Urinary bladder (tissue), 4 donors: ENCODE results near the gene FOXE1. TPM values are rescaled to one million over a fixed set of nuclear protein-coding genes. Genes with fewer than 3 reads are reported as not detected.

Experiments
- DNase-seq: peaks from one replicate; pipeline ENCODE4 v3.0.0-alpha.2; 2015; ENCODE audit errors: extremely low spot score
- H3K27ac ChIP-seq: one replicate; pipeline ENCODE4 v1.5.1; 2013; ENCODE audit warnings: low read depth, mild to moderate bottlenecking, moderate library complexity
- H3K36me3 ChIP-seq: one replicate; pipeline ENCODE4 v1.6.1; 2013; ENCODE audit warnings: mild to moderate bottlenecking, moderate library complexity; ENCODE audit not compliant: insufficient read depth
- H3K4me1 ChIP-seq: one replicate; pipeline ENCODE4 v1.6.1; 2013; ENCODE audit warnings: mild to moderate bottlenecking, moderate library complexity; ENCODE audit not compliant: insufficient read depth
- H3K4me3 ChIP-seq: one replicate; pipeline ENCODE4 v1.5.1; 2013; ENCODE audit warnings: low read depth, low read length
- whole genome bisulfite sequencing: extraction: QIAGEN DNeasy Blood & Tissue Kit; methylation state at CpG from one replicate; pipeline ENCODE4 v1.1.7; 2013; 5-methylcytosine and 5-hydroxymethylcytosine counted together
- polyA plus RNA-seq: library from polyadenylated mRNA; stranded (reverse); fragments of 200-250 nt; gene quantifications from one replicate; pipeline ENCODE4 v1.2.3, GENCODE V29; 2013
- total RNA-seq: library from RNA; depleted of rRNA; stranded (reverse); fragments of >200 nt; gene quantifications from one replicate; pipeline ENCODE4 v1.2.3, GENCODE V29; 2014
- donor health status: healthy with polysubstance abuse.
- donor health status: healthy.

Gene FOXE1
- not detected for total RNA-seq
- not detected for polyA plus RNA-seq

GRCh38 chr9:97853056-97853843, at the start of gene FOXE1:
Gene FOXE1 (plus strand): TSS chr9:97853226. CDS start chr9:97853915, 689 bp downstream.
- H3K4me3 ChIP-seq: peak within 1 kb of the TSS; percentile 51
- WGBS: 1% methylated on average over 83 of the region's 83 CpGs
- H3K27ac ChIP-seq: no peak within 1 kb of the TSS
- H3K4me1 ChIP-seq: no peaks in the 10 kb centered on the region
- no peaks in the 10 kb centered on the region for H3K36me3 ChIP-seq
- no peak for DNase-seq

- H3K4me3 ChIP-seq: no peak overlapping the region
- no peak for DNase-seq
- 73% methylated on average over 5 of the region's 5 CpGs for WGBS
- no peak overlapping the region for H3K27ac ChIP-seq
- H3K4me1 ChIP-seq: no peaks in the 10 kb centered on the region
- no peaks in the 10 kb centered on the region for H3K36me3 ChIP-seq
Observed at GRCh38 chr9:97804059-97804365, 49.0 kb upstream of the FOXE1 start.

GRCh38 chr9:97806721-97807120, 46.3 kb upstream of the FOXE1 start:
- Histone ChIP-seq H3K27ac (no peak overlapping the region), H3K4me3 (no peak overlapping the region), H3K36me3 (no peaks in the 10 kb centered on the region), H3K4me1 (no peaks in the 10 kb centered on the region)
- no peak for DNase-seq
- 73% methylated on average over 2 of the region's 2 CpGs for WGBS

- WGBS: 56% methylated on average over 2 of the region's 2 CpGs
- DNase-seq: no peak
- Histone ChIP-seq H3K4me1 (no peaks in the 10 kb centered on the region), H3K4me3 (no peak overlapping the region), H3K36me3 (no peaks in the 10 kb centered on the region), H3K27ac (no peak overlapping the region)
Observed at GRCh38 chr9:97807681-97808080, 45.3 kb upstream of the FOXE1 start.

GRCh38 chr9:97808415-97808814, 44.6 kb upstream of the FOXE1 start:
- no peak overlapping the region for H3K27ac ChIP-seq
- H3K36me3 ChIP-seq: no peaks in the 10 kb centered on the region
- no peak for DNase-seq
- WGBS: 68% methylated on average over 5 of the region's 5 CpGs
- no peak overlapping the region for H3K4me3 ChIP-seq
- no peaks in the 10 kb centered on the region for H3K4me1 ChIP-seq

DNA sequence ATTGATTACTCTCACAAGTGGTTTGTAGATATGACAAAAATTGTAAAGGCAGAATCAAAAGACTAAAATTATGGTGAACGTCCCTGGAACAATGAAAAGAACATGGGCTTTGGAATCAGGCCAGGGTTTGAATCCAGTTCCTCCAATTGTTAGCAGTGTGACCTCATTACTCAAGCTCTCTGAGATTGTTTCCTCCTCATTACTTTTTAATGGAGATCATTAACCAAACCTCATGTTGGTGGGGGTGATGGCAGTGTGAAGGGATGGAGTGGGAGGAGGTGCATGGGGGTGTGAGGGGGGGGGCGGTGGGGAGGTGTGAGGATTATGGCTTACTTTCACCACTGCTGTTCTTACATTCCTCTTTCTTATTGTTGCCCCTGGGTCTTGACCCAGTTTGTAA, 44.1 kb upstream of the FOXE1 start:
- WGBS: 47% methylated on average over 2 of the region's 2 CpGs
- Histone ChIP-seq H3K4me3 (no peak overlapping the region), H3K27ac (no peak overlapping the region), H3K36me3 (no peaks in the 10 kb centered on the region), H3K4me1 (no peaks in the 10 kb centered on the region)
- DNase-seq: no peak

DNA sequence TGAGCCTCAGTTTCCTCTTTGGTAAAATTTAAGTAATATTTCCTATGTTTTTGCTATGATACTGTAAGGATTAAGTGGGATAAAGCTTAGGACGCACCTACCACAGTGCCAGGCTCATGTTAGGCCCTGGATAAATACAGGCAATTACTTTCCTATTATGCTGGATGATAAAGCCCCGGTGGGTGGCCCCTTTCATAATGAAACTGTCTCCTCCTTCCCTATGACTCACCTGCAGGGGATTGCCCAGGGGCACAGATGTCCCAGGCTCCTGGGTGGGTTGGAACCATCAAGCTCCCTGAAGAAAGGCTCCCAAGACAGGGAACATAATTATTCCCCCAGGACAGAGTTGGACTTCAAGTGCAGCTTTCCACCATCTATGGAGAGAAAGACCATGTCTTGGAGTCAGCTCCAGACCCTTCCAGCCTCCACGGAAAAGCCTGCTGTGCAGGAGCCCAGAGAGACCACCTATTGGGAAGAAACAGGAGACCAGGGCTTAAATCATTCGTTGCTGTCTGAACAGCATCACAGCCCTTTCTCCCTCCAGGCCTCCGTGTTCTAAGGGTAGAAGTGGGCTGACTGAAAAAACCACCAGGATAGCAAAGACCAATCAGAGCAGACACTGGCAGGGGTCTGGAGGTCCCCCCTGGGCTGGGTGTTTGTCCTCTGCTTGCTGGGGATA, 43.2 kb upstream of the FOXE1 start:
- Histone ChIP-seq H3K4me3 (no peak overlapping the region), H3K36me3 (no peaks in the 10 kb centered on the region), H3K27ac (no peak overlapping the region), H3K4me1 (no peaks in the 10 kb centered on the region)
- no peak for DNase-seq
- WGBS: 62% methylated on average over 5 of the region's 5 CpGs

GRCh38 chr9:97811533-97812246, 41.3 kb upstream of the FOXE1 start:
- no peaks in the 10 kb centered on the region for H3K36me3 ChIP-seq
- DNase-seq: no peak
- H3K4me1 ChIP-seq: no peaks in the 10 kb centered on the region
- no peak overlapping the region for H3K27ac ChIP-seq
- WGBS: 85% methylated on average over 7 of the region's 7 CpGs
- H3K4me3 ChIP-seq: no peak overlapping the region

- H3K36me3 ChIP-seq: no peaks in the 10 kb centered on the region
- 57% methylated on average over 2 of the region's 2 CpGs for WGBS
- no peaks in the 10 kb centered on the region for H3K4me1 ChIP-seq
- H3K27ac ChIP-seq: no peak overlapping the region
- no peak overlapping the region for H3K4me3 ChIP-seq
- DNase-seq: no peak
Observed at GRCh38 chr9:97812247-97812543, 40.8 kb upstream of the FOXE1 start.

GRCh38 chr9:97813072-97813471, 40.0 kb upstream of the FOXE1 start:
- Histone ChIP-seq H3K4me3 (no peak overlapping the region), H3K4me1 (no peaks in the 10 kb centered on the region), H3K27ac (no peak overlapping the region), H3K36me3 (no peaks in the 10 kb centered on the region)
- DNase-seq: no peak

- no peak overlapping the region for H3K4me3 ChIP-seq
- H3K4me1 ChIP-seq: no peaks in the 10 kb centered on the region
- H3K27ac ChIP-seq: no peak overlapping the region
- WGBS: 63% methylated on average over 1 of the region's 1 CpG
- DNase-seq: no peak
- H3K36me3 ChIP-seq: no peaks in the 10 kb centered on the region
Observed at GRCh38 chr9:97819735-97820134, 33.3 kb upstream of the FOXE1 start.

GRCh38 chr9:97820373-97820772, 32.7 kb upstream of the FOXE1 start:
- H3K27ac ChIP-seq: no peak overlapping the region
- no peaks in the 10 kb centered on the region for H3K4me1 ChIP-seq
- no peaks in the 10 kb centered on the region for H3K36me3 ChIP-seq
- H3K4me3 ChIP-seq: no peak overlapping the region
- DNase-seq: no peak
- 28% methylated on average over 1 of the region's 1 CpG for WGBS

- Histone ChIP-seq H3K4me3 (no peak overlapping the region), H3K36me3 (no peaks in the 10 kb centered on the region), H3K4me1 (no peaks in the 10 kb centered on the region), H3K27ac (no peak overlapping the region)
- WGBS: 37% methylated on average over 15 of the region's 15 CpGs
- DNase-seq: no peak
Observed at GRCh38 chr9:97830884-97831829, 21.9 kb upstream of the FOXE1 start.
